HEK293T (cell line): ENCODE measurements around the gene LRRC72.

Experiments
- CTCF ChIA-PET: fragments of 350-600 bp; formaldehyde crosslinking; extraction: SDS; loops from one replicate; lab custom pipeline; 2021; ENCODE audit warnings: antibody characterized with exemption, inconsistent platforms; lab: Yijun Ruan, JAX
- POLR2A ChIA-PET: fragments of 350-600 bp; formaldehyde crosslinking; extraction: SDS; loops from one replicate; lab custom pipeline; 2020; ENCODE audit warnings: antibody characterized with exemption, inconsistent platforms; lab: Yijun Ruan, JAX
- DNase-seq: peaks from one replicate; pipeline ENCODE4 v3.0.0; 2012; ENCODE audit warnings: mixed read lengths; ENCODE audit errors: extremely low spot score
- ARNT ChIP-seq: fragments of 450-650 bp; IDR thresholded peaks from 2 replicates; pipeline ENCODE4 v1.6.1; 2017; ENCODE audit warnings: mild to moderate bottlenecking
- BHLHE40 ChIP-seq: fragments of 450-650 bp; IDR thresholded peaks from 2 replicates; pipeline ENCODE4 v1.6.1; 2016; ENCODE audit warnings: mild to moderate bottlenecking, moderate library complexity, borderline replicate concordance
- CTBP1 ChIP-seq: fragments of 450-650 bp; IDR thresholded peaks from 2 replicates; pipeline ENCODE4 v1.6.1; 2016; ENCODE audit warnings: borderline replicate concordance
- ELF4 ChIP-seq: fragments of 450-650 bp; IDR thresholded peaks from 2 replicates; pipeline ENCODE4 v1.6.1; 2017; ENCODE audit warnings: antibody characterized with exemption
- FOXA1 ChIP-seq: fragments of 450-650 bp; IDR thresholded peaks from 2 replicates; pipeline ENCODE4 v1.6.1; 2016; ENCODE audit warnings: mild to moderate bottlenecking
- FOXK2 ChIP-seq: fragments of 450-650 bp; IDR thresholded peaks from 2 replicates; pipeline ENCODE4 v1.6.1; 2016; ENCODE audit warnings: mild to moderate bottlenecking
- FOXM1 ChIP-seq: fragments of 450-650 bp; IDR thresholded peaks from 2 replicates; pipeline ENCODE4 v1.6.1; 2017; ENCODE audit warnings: mild to moderate bottlenecking, borderline replicate concordance
- HDGF ChIP-seq: fragments of 450-650 bp; IDR thresholded peaks from 2 replicates; pipeline ENCODE4 v1.6.1; 2017; ENCODE audit warnings: antibody characterized with exemption, borderline replicate concordance
- L3MBTL2 ChIP-seq: fragments of 450-650 bp; conservative IDR thresholded peaks from 2 replicates; pipeline ENCODE4 v1.6.1; 2016; ENCODE audit warnings: mild to moderate bottlenecking
- LEF1 ChIP-seq: fragments of 450-650 bp; IDR thresholded peaks from 2 replicates; pipeline ENCODE4 v1.6.1; 2017; ENCODE audit warnings: mild to moderate bottlenecking, borderline replicate concordance
- NFRKB ChIP-seq: fragments of 450-650 bp; IDR thresholded peaks from 2 replicates; pipeline ENCODE4 v1.6.1; 2016; ENCODE audit warnings: mild to moderate bottlenecking, moderate library complexity
- SP1 ChIP-seq: fragments of 450-650 bp; IDR thresholded peaks from 2 replicates; pipeline ENCODE4 v1.6.1; 2017
- SUZ12 ChIP-seq: fragments of 450-650 bp; IDR thresholded peaks from 2 replicates; pipeline ENCODE4 v1.6.1; 2016; ENCODE audit warnings: mild to moderate bottlenecking
- TARDBP ChIP-seq: fragments of 450-650 bp; IDR thresholded peaks from 2 replicates; pipeline ENCODE4 v1.6.1; 2016
- ZNF384 ChIP-seq: fragments of 450-650 bp; IDR thresholded peaks from 2 replicates; pipeline ENCODE4 v1.6.1; 2016
- TF ChIP-seq, protein P1 (sequence below): fragments of 450-650 bp; IDR thresholded peaks from 2 replicates; pipeline ENCODE4 v1.6.1; 2016

Gene LRRC72

DNA sequence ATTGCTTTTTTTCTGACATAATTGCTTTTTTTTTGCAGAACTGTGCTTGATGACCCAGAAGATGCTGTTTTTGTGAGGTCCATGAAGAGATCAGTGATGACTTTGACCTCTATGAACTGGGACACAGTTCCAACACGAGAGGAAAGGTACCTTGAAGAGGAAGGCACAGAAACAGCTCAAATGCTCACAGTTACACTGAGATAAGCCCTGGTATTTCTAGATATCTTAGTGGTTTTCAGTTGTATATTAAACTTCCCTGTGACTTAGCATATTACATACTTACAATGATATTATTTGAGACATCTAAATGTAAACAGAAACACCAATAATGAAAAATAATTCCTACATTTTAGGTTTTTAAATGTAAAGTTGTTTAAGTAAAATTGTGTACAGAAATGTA is 54.7 kb downstream of the LRRC72 start:
- no peak for DNase-seq
- ChIA-PET CTCF (no interaction called here), POLR2A (interaction anchor here (0.6 to 0.9 kb wide), 2 partner anchors 9 to 717 kb away, joined by 3 to 4 read pairs; partner anchors contain the start of gene AHR)
- no peak for TF ChIP-seq TARDBP
- TF ChIP-seq L3MBTL2, result no peak
- no peak for TF ChIP-seq NFRKB
- TF ChIP-seq BHLHE40, result no peak
- no peak for TF ChIP-seq SP1
- no peak for TF ChIP-seq SUZ12
- TF ChIP-seq HDGF, result no peak
- no peak for TF ChIP-seq FOXM1
- TF ChIP-seq FOXA1, result no peak
- TF ChIP-seq FOXK2, result no peak
- TF ChIP-seq CTBP1, result no peak
- TF ChIP-seq, protein P1, sequence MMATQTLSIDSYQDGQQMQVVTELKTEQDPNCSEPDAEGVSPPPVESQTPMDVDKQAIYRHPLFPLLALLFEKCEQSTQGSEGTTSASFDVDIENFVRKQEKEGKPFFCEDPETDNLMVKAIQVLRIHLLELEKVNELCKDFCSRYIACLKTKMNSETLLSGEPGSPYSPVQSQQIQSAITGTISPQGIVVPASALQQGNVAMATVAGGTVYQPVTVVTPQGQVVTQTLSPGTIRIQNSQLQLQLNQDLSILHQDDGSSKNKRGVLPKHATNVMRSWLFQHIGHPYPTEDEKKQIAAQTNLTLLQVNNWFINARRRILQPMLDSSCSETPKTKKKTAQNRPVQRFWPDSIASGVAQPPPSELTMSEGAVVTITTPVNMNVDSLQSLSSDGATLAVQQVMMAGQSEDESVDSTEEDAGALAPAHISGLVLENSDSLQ, result no peak
- TF ChIP-seq ZNF384, result no peak
- TF ChIP-seq LEF1, result no peak
- TF ChIP-seq ELF4, result no peak
- no peak for TF ChIP-seq ARNT

- ChIA-PET CTCF (no interaction called here), POLR2A (no interaction called here)
- no peak for DNase-seq
- TF ChIP-seq, protein P1, result no peak
- TF ChIP-seq SP1, result no peak
- TF ChIP-seq FOXM1, result no peak
- no peak for TF ChIP-seq FOXK2
- no peak for TF ChIP-seq TARDBP
These were observed 57.2 kb downstream of the LRRC72 start for GRCh38 chr7:16583834-16584233.

GRCh38 chr7:16585540-16585939 is 58.9 kb downstream of the LRRC72 start:
- ChIA-PET CTCF (no interaction called here), POLR2A (no interaction called here)
- DNase-seq, result no peak
- TF ChIP-seq NFRKB, result no peak
- TF ChIP-seq FOXA1, result no peak
- no peak for TF ChIP-seq HDGF
- TF ChIP-seq CTBP1, result no peak
- TF ChIP-seq ELF4, result no peak
- TF ChIP-seq FOXM1, result no peak
- no peak for TF ChIP-seq ARNT
- no peak for TF ChIP-seq ZNF384
- TF ChIP-seq TARDBP, result no peak
- no peak for TF ChIP-seq BHLHE40
- no peak for TF ChIP-seq LEF1
- TF ChIP-seq FOXK2, result no peak
- TF ChIP-seq L3MBTL2, result no peak
- no peak for TF ChIP-seq SUZ12
- TF ChIP-seq SP1, result no peak

DNA sequence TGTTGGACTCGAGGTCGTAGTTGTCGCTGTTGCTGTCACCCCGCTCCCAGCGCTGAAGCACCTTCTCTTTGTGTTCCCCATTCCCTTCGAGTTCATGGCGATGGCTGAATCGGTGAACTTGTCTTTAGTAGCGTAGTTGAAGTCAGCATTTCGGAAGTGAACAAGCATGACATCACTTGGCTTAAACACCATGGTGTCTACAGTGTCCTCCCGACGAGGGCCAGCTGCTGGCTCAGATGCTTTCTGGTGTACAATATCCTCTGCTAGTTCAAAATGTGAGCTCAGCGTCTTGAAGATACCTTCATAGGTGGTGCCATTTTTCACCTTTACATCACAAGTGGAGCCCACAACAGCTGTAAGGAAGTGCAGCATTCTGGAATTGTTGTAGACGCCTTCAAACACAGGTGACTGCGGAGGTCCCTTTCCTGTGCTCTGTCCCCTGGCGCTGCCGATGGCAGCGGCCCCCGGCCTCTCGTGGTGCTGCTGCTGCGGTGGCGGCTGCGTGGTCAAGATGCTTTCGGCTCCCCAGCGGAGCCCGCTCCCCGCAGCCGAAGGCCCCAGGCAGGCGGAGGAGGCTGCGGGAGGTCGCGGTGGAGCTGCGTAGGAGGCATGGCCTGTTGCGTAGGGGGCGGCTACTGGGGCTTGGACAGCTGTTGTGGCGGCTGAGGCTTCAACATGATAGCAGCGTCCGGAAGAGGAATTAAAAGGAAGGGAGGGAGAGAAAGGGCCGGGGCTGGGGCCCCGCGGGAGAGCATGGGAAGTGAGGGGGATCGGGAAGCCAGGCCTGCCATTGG is 59.7 kb downstream of the LRRC72 start:
- ChIA-PET POLR2A (no interaction called here), CTCF (no interaction called here)
- no peak for DNase-seq
- TF ChIP-seq ARNT (no peak), FOXM1 (no peak), SUZ12 (no peak), FOXA1 (no peak), BHLHE40 (no peak), HDGF (no peak), ZNF384 (no peak)

DNA sequence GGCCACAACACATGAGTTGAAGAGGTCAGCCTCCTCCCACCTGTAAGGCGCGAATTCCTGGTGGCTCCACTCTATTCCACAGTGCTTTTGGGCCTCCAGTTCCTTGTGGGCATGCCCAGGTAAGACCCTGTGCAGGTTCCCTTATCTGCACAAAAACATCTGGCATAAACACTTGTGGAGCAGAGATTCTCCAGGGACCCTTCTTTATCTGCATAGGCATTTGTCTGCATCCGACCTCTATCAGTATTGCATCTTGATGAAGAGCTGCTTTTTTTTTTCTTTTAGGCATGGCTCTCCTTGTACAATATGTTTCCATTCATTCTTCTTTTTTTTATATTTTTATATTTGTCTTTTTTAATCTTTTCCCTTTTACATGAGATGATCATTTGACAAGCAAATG is 60.5 kb downstream of the LRRC72 start:
- TF ChIP-seq, protein P1, result no peak
- TF ChIP-seq SP1 (no peak), ZNF384 (no peak), ELF4 (no peak), LEF1 (no peak), SUZ12 (no peak), ARNT (no peak), FOXA1 (no peak), CTBP1 (no peak), FOXK2 (no peak), BHLHE40 (no peak), FOXM1 (no peak), L3MBTL2 (no peak), NFRKB (no peak), TARDBP (no peak)
- POLR2A ChIA-PET, result no interaction called here
- DNase-seq, result no peak
- CTCF ChIA-PET, result interaction anchor here (0.5 to 0.7 kb wide), 2 partner anchors 52 to 807 kb away, joined by 3 read pairs; no protein-coding TSS in a partner anchor

GRCh38 chr7:16587790-16588189 is 61.2 kb downstream of the LRRC72 start:
- DNase-seq, result no peak
- ChIA-PET POLR2A (no interaction called here), CTCF (interaction anchor here (0.5 to 0.9 kb wide), 3 partner anchors 39 to 808 kb away, joined by 3 to 7 read pairs (median 3); no protein-coding TSS in a partner anchor)
- TF ChIP-seq TARDBP (no peak), LEF1 (no peak), HDGF (no peak), ARNT (no peak), ZNF384 (no peak), FOXM1 (no peak), NFRKB (no peak), L3MBTL2 (no peak), SP1 (no peak)
- TF ChIP-seq, protein P1, result no peak
